GM12878 (cell line): ENCODE data around the gene TMEM174. TPM values are rescaled to one million over a fixed set of nuclear protein-coding genes. Genes with fewer than 3 reads are reported as not detected.

Experiments
- ATAC-seq: fragments of 200-7000 bp; cut with Tn5 transposase; 3 replicates; pipeline ENCODE4 v1.9.1; 2020; ENCODE audit warnings: mild to moderate bottlenecking, moderate library complexity
- BruUV-seq: library from RNA; stranded (reverse); fragments of 400-500 nt; replicated peaks from 2 replicates; lab custom pipeline; 2021; lab: Mats Ljungman, UMichigan
- CTCF ChIA-PET: fragments of 300-600 bp; sonication (Branson Sonifier 250); formaldehyde crosslinking; extraction: SDS; loops from one replicate; lab custom pipeline; 2021; ENCODE audit warnings: inconsistent platforms; lab: Yijun Ruan, JAX
- POLR2A ChIA-PET: fragments of 350-600 bp; formaldehyde crosslinking; extraction: SDS; loops from one replicate; lab custom pipeline; 2021; ENCODE audit warnings: inconsistent platforms; lab: Charles Lee
- RAD21 ChIA-PET: fragments of 300-600 bp; sonication (Branson Sonifier 250); formaldehyde crosslinking; loops from one replicate; lab custom pipeline; 2023; ENCODE audit warnings: antibody characterized with exemption; ENCODE audit not compliant: unreplicated experiment; lab: Charles Lee
- SMC1A ChIA-PET: fragments of 300-600 bp; sonication (Branson Sonifier 250); formaldehyde crosslinking; loops from one replicate; lab custom pipeline; 2023; ENCODE audit not compliant: unreplicated experiment, uncharacterized antibody; lab: Charles Lee
- DNase-seq: peaks from one replicate; pipeline ENCODE4 v3.0.0-alpha.2; 2011; ENCODE audit warnings: low read depth, low spot score
- FAIRE-seq: peaks from 3 replicates; lab custom pipeline; 2011; peaks lifted over from hg19 to GRCh38; lab: Jason Lieb, UNC
- H2AFZ ChIP-seq: 2 replicates; pipeline ENCODE4 v1.6.0; 2011; ENCODE audit warnings: low read depth, low read length, control low read depth; ENCODE audit not compliant: control insufficient read depth
- H3K27ac ChIP-seq: 2 replicates; pipeline ENCODE4 v1.5.1; 2011; ENCODE audit warnings: control low read depth; ENCODE audit not compliant: control insufficient read depth, insufficient read depth
- H3K27me3 ChIP-seq, 2 experiments: replicated peaks in 1 of 2; 2 replicates each; pipeline versions ENCODE4 v1.6.0 to v1.6.1; 2011; ENCODE audit warnings: low read length in 1 of 2; ENCODE audit not compliant: control insufficient read depth in 2 of 2, insufficient read depth in 2 of 2
- H3K36me3 ChIP-seq, 2 experiments: 2 replicates each; pipeline ENCODE4 v1.5.1; 2011; ENCODE audit warnings: low read length in 1 of 2; ENCODE audit not compliant: control insufficient read depth in 2 of 2, insufficient read depth in 2 of 2
- H3K4me1 ChIP-seq: 2 replicates; pipeline ENCODE4 v1.6.1; 2011; ENCODE audit warnings: mild to moderate bottlenecking, low read length, moderate library complexity, mixed read lengths; ENCODE audit not compliant: control insufficient read depth, insufficient read depth
- H3K4me2 ChIP-seq: 2 replicates; pipeline ENCODE4 v1.6.0; 2011; ENCODE audit warnings: control low read depth; ENCODE audit not compliant: control insufficient read depth, insufficient read depth
- H3K4me3 ChIP-seq: fragments of 200-600 bp; sonication (generic); 2 replicates; pipeline ENCODE4 v1.5.1; 2016
- H3K79me2 ChIP-seq: 2 replicates; pipeline ENCODE4 v1.6.0; 2011; ENCODE audit warnings: low read length; ENCODE audit not compliant: control insufficient read depth, insufficient read depth
- H3K9ac ChIP-seq: 2 replicates; pipeline ENCODE4 v1.8.0; 2011; ENCODE audit warnings: low read length, control low read depth, mixed read lengths; ENCODE audit not compliant: control insufficient read depth, insufficient read depth
- H3K9me3 ChIP-seq: replicated peaks from 3 replicates; pipeline ENCODE4 v1.5.1; 2011; ENCODE audit warnings: mild to moderate bottlenecking, low read length; ENCODE audit not compliant: control insufficient read depth, insufficient read depth
- H4K20me1 ChIP-seq: 2 replicates; pipeline ENCODE4 v1.6.0; 2011; ENCODE audit not compliant: control insufficient read depth, insufficient read depth
- BCLAF1 ChIP-seq: fragments of 450-650 bp; IDR thresholded peaks from 2 replicates; pipeline ENCODE4 v1.6.1; 2017; ENCODE audit warnings: antibody characterized with exemption, mild to moderate bottlenecking, moderate library complexity
- CBX5 ChIP-seq: sonication (generic); IDR thresholded peaks from 2 replicates; pipeline ENCODE4 v1.6.1; 2016; ENCODE audit warnings: low read depth, moderate library complexity, mild to moderate bottlenecking, inconsistent platforms
- EP300 ChIP-seq, 2 experiments: fragments of 150-350 bp in 1 of 2; IDR thresholded peaks; 2 replicates each; pipeline ENCODE4 v1.6.1; 2011 to 2012; ENCODE audit warnings: low read depth in 2 of 2, low read length in 2 of 2, borderline replicate concordance in 1 of 2, improper control_type of control experiment in 1 of 2, inconsistent platforms in 1 of 2; ENCODE audit not compliant: control insufficient read depth in 1 of 2
- HCFC1 ChIP-seq: fragments of 150-350 bp; IDR thresholded peaks from 2 replicates; pipeline ENCODE4 v1.6.1; 2014; ENCODE audit warnings: low read length
- HDAC6 ChIP-seq: fragments of 200-600 bp; sonication (generic); IDR thresholded peaks from one replicate; pipeline ENCODE4 v1.8.0; 2017; ENCODE audit warnings: antibody characterized with exemption; ENCODE audit not compliant: unreplicated experiment
- IKZF2 ChIP-seq, 2 experiments: fragments of 450-650 bp; IDR thresholded peaks; 2 replicates each; pipeline ENCODE4 v1.6.1; 2017; ENCODE audit warnings: mild to moderate bottlenecking in 2 of 2, moderate library complexity in 2 of 2
- JUNB ChIP-seq: IDR thresholded peaks from 2 replicates; pipeline ENCODE4 v1.6.1; 2016; ENCODE audit warnings: antibody characterized with exemption, mild to moderate bottlenecking
- LARP7 ChIP-seq: fragments of 450-650 bp; IDR thresholded peaks from 2 replicates; pipeline ENCODE4 v1.6.1; 2017; ENCODE audit warnings: mild to moderate bottlenecking
- MEF2B ChIP-seq: fragments of 450-650 bp; IDR thresholded peaks from 2 replicates; pipeline ENCODE4 v1.6.1; 2018; ENCODE audit warnings: mild to moderate bottlenecking, moderate library complexity; ENCODE audit not compliant: partially characterized antibody, poor library complexity, severe bottlenecking
- PAX8 ChIP-seq: fragments of 450-650 bp; IDR thresholded peaks from 2 replicates; pipeline ENCODE4 v1.6.1; 2017; ENCODE audit warnings: mild to moderate bottlenecking, moderate library complexity
- RB1 ChIP-seq: fragments of 450-650 bp; formaldehyde crosslinking; IDR thresholded peaks from 2 replicates; pipeline ENCODE4 v1.6.1; 2017; ENCODE audit warnings: mild to moderate bottlenecking, borderline replicate concordance
- RFX5 ChIP-seq: IDR thresholded peaks from 2 replicates; pipeline ENCODE4 v1.6.1; 2011; ENCODE audit warnings: low read depth, low read length, improper control_type of control experiment
- SMC3 ChIP-seq: IDR thresholded peaks from 2 replicates; pipeline ENCODE4 v1.6.1; 2011; ENCODE audit warnings: low read length, improper control_type of control experiment, borderline replicate concordance
- SP1 ChIP-seq: IDR thresholded peaks from one replicate; pipeline ENCODE4 v1.6.1; 2011; ENCODE audit warnings: low read depth, low read length
- SUZ12 ChIP-seq: fragments of 200-600 bp; sonication (generic); IDR thresholded peaks from one replicate; pipeline ENCODE4 v1.6.1; 2018; ENCODE audit warnings: antibody characterized with exemption, mild to moderate bottlenecking; ENCODE audit not compliant: unreplicated experiment
- TARDBP ChIP-seq: IDR thresholded peaks from 2 replicates; pipeline ENCODE4 v1.6.1; 2016; ENCODE audit warnings: borderline replicate concordance
- TCF7 ChIP-seq: IDR thresholded peaks from 2 replicates; pipeline ENCODE4 v1.6.1; 2014; ENCODE audit warnings: antibody characterized with exemption, borderline replicate concordance
- USF2 ChIP-seq: IDR thresholded peaks from 2 replicates; pipeline ENCODE4 v1.6.1; 2011; ENCODE audit warnings: low read depth, low read length, improper control_type of control experiment, borderline replicate concordance
- ZNF207 ChIP-seq: fragments of 450-650 bp; IDR thresholded peaks from 2 replicates; pipeline ENCODE4 v1.6.1; 2014; ENCODE audit warnings: antibody characterized with exemption, mild to moderate bottlenecking, borderline replicate concordance
- ZNF217 ChIP-seq: fragments of 450-650 bp; IDR thresholded peaks from 2 replicates; pipeline ENCODE4 v1.6.1; 2017; ENCODE audit warnings: antibody characterized with exemption, mild to moderate bottlenecking
- in situ Hi-C: fragments of 300-500 bp; cut with MboI; formaldehyde crosslinking; loops from 9 replicates; pipeline ENCODE4 v1.14.3; 2018; ENCODE audit warnings: mixed read lengths
- intact Hi-C: fragments of 100-400 bp; cut with micrococcal nuclease; formaldehyde crosslinking; loops from one replicate; pipeline ENCODE4 v1.14.2; 2022; ENCODE audit not compliant: unreplicated experiment
- polyA plus RNA-seq, 11 experiments: library from polyadenylated mRNA; depleted of rRNA in 4 of 11; unstranded in 6 of 11; stranded (reverse) in 5 of 11; fragments of >200 nt; fragmentation: Nextera tagmentation in 4 of 11; fragmentation: Illumina TruSeq in 1 of 11; extraction: Ambion mirVana in 4 of 11; extraction: Trizol in 1 of 11; gene quantifications; 1 replicate in 1 of 11; 2 replicates in 10 of 11; pipeline versions ENCODE4 v1.2.1 to v1.2.3, GENCODE V29; 2011 to 2016; ENCODE audit warnings: inconsistent platforms in 2 of 11, missing spikeins in 2 of 11, low read depth in 1 of 11
- total RNA-seq, 4 experiments: library from RNA; depleted of rRNA in 3 of 4; stranded (reverse); fragments of >200 nt in 3 of 4; fragmentation: Illumina TruSeq in 1 of 4; extraction: Trizol in 1 of 4; gene quantifications; 2 replicates each; pipeline versions ENCODE4 v1.2.1 to v1.2.3, GENCODE V29; 2013 to 2021

Gene TMEM174
- total and polyA plus RNA-seq, 10 of the 15 experiments (the other 5 are each of a cell fraction or from before 2014, with no cell fraction given): not detected

- ChIA-PET RAD21 (interaction anchor here (1.3 kb wide), 1 partner anchor 560 kb away, joined by 3 read pairs; no protein-coding TSS in a partner anchor), SMC1A (interaction anchor here (0.8 to 1.5 kb wide), 7 partner anchors 8 to 87 kb away, joined by 3 to 4 read pairs (median 3); no protein-coding TSS in a partner anchor), CTCF (interaction anchor here (0.6 to 1.4 kb wide), 7 partner anchors 9 to 214 kb away, joined by 3 to 7 read pairs (median 5); no protein-coding TSS in a partner anchor), POLR2A (no interaction called here)
- Histone ChIP-seq H3K9ac (no peak overlapping the region), H3K4me2 (no peak overlapping the region), H3K4me3 (no peak overlapping the region), H4K20me1 (no peaks in the 10 kb centered on the region), H3K36me3 (no peaks in the 10 kb centered on the region), H3K27me3 (peaks cover 2 to 5% of the 10 kb centered on the region in 2 experiments), H3K9me3 (no peaks in the 10 kb centered on the region; the same call in 2 of the 3 replicates), H3K4me1 (no peaks in the 10 kb centered on the region), H3K79me2 (no peaks in the 10 kb centered on the region), H2AFZ (no peak overlapping the region), H3K27ac (no peak overlapping the region)
- in situ Hi-C loops (no loop called here), intact Hi-C loops (no loop called here)
- ATAC-seq (no peak), DNase-seq (no peak), FAIRE-seq (no peak)
- no TSS peak for BruUV-seq
- TF ChIP-seq MEF2B: no peak
- no peak for TF ChIP-seq TARDBP
- no peak for TF ChIP-seq CBX5
- TF ChIP-seq SMC3: no peak
- no peak for TF ChIP-seq SUZ12
- no peak for TF ChIP-seq RB1
- TF ChIP-seq ZNF217: no peak
- TF ChIP-seq JUNB: no peak
- no peak for TF ChIP-seq EP300 (IDR thresholded peaks at IDR 0.05; ENCODE audit: borderline replicate concordance in 1 of 2, control insufficient read depth in 1 of 2, low read depth in 2 of 2, low read length in 2 of 2)
- TF ChIP-seq HDAC6: no peak
- no peak for TF ChIP-seq PAX8
- no peak for TF ChIP-seq BCLAF1
- TF ChIP-seq TCF7: no peak
- no peak for TF ChIP-seq USF2
- no peak for TF ChIP-seq LARP7
- no peak for TF ChIP-seq SP1
- no peak for TF ChIP-seq HCFC1
- TF ChIP-seq RFX5: no peak
- no peak for TF ChIP-seq ZNF207
- no peak for TF ChIP-seq IKZF2 (IDR thresholded peaks at IDR 0.05)
Observed at GRCh38 chr5:73171495-73171894, 1.5 kb upstream of the TMEM174 start.
